SK-N-SH (cell line): ENCODE data around the gene PDPK1.

ENCODE experiments used
- FOXJ3 ChIP-seq: sonication (generic); formaldehyde crosslinking; IDR thresholded peaks from 2 replicates; pipeline ENCODE4 v1.5.1; 2020; ENCODE audit warnings: mild to moderate bottlenecking, missing genetic modification reagents
- NRF1 ChIP-seq: IDR thresholded peaks from 2 replicates; pipeline ENCODE4 v1.6.1; 2012; ENCODE audit warnings: low read depth, mild to moderate bottlenecking, low read length
- POLR2AphosphoS5 ChIP-seq: IDR thresholded peaks from 2 replicates; pipeline ENCODE4 v1.6.1; 2012; ENCODE audit warnings: low read depth, low read length
- YY1 ChIP-seq: IDR thresholded peaks from 2 replicates; pipeline ENCODE4 v1.4.0; 2012; ENCODE audit warnings: low read depth, mild to moderate bottlenecking
- TF ChIP-seq, protein P1 (sequence below): fragments of 200-600 bp; sonication (generic); IDR thresholded peaks from 2 replicates; pipeline ENCODE4 v1.6.1; 2017; ENCODE audit warnings: antibody characterized with exemption, mild to moderate bottlenecking, moderate library complexity

GRCh38 chr16:2598723-2599122 lies 60.9 kb downstream of the PDPK1 start:
- TF ChIP-seq FOXJ3 (CRISPR knock-in tag) (no peak), NRF1 (no peak), POLR2AphosphoS5 (no peak), YY1 (no peak)
- TF ChIP-seq, protein P1, sequence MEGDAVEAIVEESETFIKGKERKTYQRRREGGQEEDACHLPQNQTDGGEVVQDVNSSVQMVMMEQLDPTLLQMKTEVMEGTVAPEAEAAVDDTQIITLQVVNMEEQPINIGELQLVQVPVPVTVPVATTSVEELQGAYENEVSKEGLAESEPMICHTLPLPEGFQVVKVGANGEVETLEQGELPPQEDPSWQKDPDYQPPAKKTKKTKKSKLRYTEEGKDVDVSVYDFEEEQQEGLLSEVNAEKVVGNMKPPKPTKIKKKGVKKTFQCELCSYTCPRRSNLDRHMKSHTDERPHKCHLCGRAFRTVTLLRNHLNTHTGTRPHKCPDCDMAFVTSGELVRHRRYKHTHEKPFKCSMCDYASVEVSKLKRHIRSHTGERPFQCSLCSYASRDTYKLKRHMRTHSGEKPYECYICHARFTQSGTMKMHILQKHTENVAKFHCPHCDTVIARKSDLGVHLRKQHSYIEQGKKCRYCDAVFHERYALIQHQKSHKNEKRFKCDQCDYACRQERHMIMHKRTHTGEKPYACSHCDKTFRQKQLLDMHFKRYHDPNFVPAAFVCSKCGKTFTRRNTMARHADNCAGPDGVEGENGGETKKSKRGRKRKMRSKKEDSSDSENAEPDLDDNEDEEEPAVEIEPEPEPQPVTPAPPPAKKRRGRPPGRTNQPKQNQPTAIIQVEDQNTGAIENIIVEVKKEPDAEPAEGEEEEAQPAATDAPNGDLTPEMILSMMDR, result no peak
